HL-60 (cell line): ENCODE results near the gene PHLDB2.

Experiments used
- GABPA ChIP-seq: IDR thresholded peaks from 2 replicates; pipeline ENCODE4 v1.6.1; 2012; ENCODE audit warnings: low read depth
- POLR2AphosphoS5 ChIP-seq: IDR thresholded peaks from 2 replicates; pipeline ENCODE4 v1.6.1; 2012; ENCODE audit warnings: low read depth
- SPI1 ChIP-seq: IDR thresholded peaks from 2 replicates; pipeline ENCODE4 v1.6.1; 2012; ENCODE audit warnings: low read depth, mild to moderate bottlenecking, borderline replicate concordance
- TF ChIP-seq, protein P1 (sequence below): IDR thresholded peaks from one replicate; pipeline ENCODE4 v1.5.1; 2011; ENCODE audit warnings: low read length, control low read depth, inconsistent platforms; ENCODE audit not compliant: insufficient read depth
- TF ChIP-seq, protein P2 (sequence below): IDR thresholded peaks from 2 replicates; pipeline ENCODE4 v1.6.1; 2012; ENCODE audit warnings: low read depth; ENCODE audit not compliant: insufficient replicate concordance

DNA sequence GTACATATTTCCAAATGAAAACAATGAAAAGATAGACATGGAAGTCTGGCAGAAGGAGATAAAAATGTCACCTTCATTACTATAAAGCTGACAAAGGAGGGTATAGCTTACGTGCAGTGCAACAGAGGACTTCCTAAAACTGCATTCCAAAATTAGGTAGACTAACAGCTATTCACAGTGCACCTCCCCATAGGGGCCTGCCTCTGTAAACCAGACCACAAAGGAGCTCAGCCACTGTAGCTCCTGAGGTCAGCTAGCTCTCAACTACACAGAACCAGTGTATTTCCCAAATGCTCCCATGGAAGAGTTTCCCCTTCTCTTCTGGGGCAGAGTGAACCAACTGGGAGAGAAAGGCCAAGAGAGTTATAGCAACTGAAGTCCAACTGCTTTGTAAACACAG is 31.2 kb upstream of the PHLDB2 start:
- TF ChIP-seq GABPA (no peak), POLR2AphosphoS5 (no peak), SPI1 (no peak)
- TF ChIP-seq, protein P1, sequence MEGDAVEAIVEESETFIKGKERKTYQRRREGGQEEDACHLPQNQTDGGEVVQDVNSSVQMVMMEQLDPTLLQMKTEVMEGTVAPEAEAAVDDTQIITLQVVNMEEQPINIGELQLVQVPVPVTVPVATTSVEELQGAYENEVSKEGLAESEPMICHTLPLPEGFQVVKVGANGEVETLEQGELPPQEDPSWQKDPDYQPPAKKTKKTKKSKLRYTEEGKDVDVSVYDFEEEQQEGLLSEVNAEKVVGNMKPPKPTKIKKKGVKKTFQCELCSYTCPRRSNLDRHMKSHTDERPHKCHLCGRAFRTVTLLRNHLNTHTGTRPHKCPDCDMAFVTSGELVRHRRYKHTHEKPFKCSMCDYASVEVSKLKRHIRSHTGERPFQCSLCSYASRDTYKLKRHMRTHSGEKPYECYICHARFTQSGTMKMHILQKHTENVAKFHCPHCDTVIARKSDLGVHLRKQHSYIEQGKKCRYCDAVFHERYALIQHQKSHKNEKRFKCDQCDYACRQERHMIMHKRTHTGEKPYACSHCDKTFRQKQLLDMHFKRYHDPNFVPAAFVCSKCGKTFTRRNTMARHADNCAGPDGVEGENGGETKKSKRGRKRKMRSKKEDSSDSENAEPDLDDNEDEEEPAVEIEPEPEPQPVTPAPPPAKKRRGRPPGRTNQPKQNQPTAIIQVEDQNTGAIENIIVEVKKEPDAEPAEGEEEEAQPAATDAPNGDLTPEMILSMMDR = no peak
- TF ChIP-seq, protein P2, sequence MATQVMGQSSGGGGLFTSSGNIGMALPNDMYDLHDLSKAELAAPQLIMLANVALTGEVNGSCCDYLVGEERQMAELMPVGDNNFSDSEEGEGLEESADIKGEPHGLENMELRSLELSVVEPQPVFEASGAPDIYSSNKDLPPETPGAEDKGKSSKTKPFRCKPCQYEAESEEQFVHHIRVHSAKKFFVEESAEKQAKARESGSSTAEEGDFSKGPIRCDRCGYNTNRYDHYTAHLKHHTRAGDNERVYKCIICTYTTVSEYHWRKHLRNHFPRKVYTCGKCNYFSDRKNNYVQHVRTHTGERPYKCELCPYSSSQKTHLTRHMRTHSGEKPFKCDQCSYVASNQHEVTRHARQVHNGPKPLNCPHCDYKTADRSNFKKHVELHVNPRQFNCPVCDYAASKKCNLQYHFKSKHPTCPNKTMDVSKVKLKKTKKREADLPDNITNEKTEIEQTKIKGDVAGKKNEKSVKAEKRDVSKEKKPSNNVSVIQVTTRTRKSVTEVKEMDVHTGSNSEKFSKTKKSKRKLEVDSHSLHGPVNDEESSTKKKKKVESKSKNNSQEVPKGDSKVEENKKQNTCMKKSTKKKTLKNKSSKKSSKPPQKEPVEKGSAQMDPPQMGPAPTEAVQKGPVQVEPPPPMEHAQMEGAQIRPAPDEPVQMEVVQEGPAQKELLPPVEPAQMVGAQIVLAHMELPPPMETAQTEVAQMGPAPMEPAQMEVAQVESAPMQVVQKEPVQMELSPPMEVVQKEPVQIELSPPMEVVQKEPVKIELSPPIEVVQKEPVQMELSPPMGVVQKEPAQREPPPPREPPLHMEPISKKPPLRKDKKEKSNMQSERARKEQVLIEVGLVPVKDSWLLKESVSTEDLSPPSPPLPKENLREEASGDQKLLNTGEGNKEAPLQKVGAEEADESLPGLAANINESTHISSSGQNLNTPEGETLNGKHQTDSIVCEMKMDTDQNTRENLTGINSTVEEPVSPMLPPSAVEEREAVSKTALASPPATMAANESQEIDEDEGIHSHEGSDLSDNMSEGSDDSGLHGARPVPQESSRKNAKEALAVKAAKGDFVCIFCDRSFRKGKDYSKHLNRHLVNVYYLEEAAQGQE = no peak
